Measurements from ENCODE around the gene NCK2. TPM values are rescaled to one million over a fixed set of nuclear protein-coding genes. Genes with fewer than 3 reads are reported as not detected.
A peak's percentile ranks its signal among the peaks of the same experiment; 100 is the strongest.

NCK2 gene
- total RNA-seq, 1 experiment from 2014 or later = 49.2 TPM

- Histone ChIP-seq H4K91ac (ENCODE audit: insufficient read length, low read depth, low read length) (no peak overlapping the region), H3K23me2 (ENCODE audit: insufficient read length, low read depth, low read length, poor library complexity, severe bottlenecking) (no peaks in the 10 kb centered on the region), H2BK15ac (ENCODE audit: low read depth, low read length) (no peak overlapping the region), H2AFZ (ENCODE audit: low read length) (no peak overlapping the region), H3K23ac (ENCODE audit: insufficient read length, low read depth, low read length) (no peak overlapping the region), H2BK12ac (ENCODE audit: insufficient read length, low read depth, low read length) (no peak overlapping the region), H4K8ac (replicated peaks; ENCODE audit: insufficient read length, low read depth, low read length) (no peak overlapping the region), H4K5ac (ENCODE audit: insufficient read length, low read depth, low read length) (no peak overlapping the region), H3K9me3 (ENCODE audit: control insufficient read depth, low read depth, low read length) (no peaks in the 10 kb centered on the region), H4K20me1 (ENCODE audit: control insufficient read depth, insufficient read depth, insufficient read length) (no peaks in the 10 kb centered on the region), H3K14ac (ENCODE audit: insufficient read depth, low read length) (no peak overlapping the region), H3K4ac (ENCODE audit: low read depth, low read length) (no peak overlapping the region), H3K56ac (ENCODE audit: insufficient read length, low read depth, low read length) (no peak overlapping the region), H3K9ac (ENCODE audit: extremely low read depth, insufficient read length, low read length) (no peak overlapping the region), H3K4me1 (ENCODE audit: insufficient read depth, low read length) (no peaks in the 10 kb centered on the region), H2BK5ac (ENCODE audit: insufficient read length, low read length) (no peak overlapping the region), H3K18ac (ENCODE audit: insufficient read length, low read depth, low read length) (no peak overlapping the region), H3K79me2 (ENCODE audit: insufficient read depth, low read length) (peaks cover 6% of the 10 kb centered on the region; the same call in 1 of the 2 replicates), H2BK20ac (ENCODE audit: low read depth, low read length, poor library complexity, severe bottlenecking) (no peak overlapping the region), H3K27ac (ENCODE audit: insufficient read length, low read depth, low read length) (no peak overlapping the region), H3K79me1 (ENCODE audit: insufficient read depth, low read depth, low read length, poor library complexity, severe bottlenecking) (no peaks in the 10 kb centered on the region), H3T11ph (ENCODE audit: low read length) (no peak overlapping the region), H2BK120ac (ENCODE audit: low read depth, low read length, poor library complexity, severe bottlenecking) (no peak overlapping the region), H3K4me2 (ENCODE audit: insufficient read depth, insufficient read length, low read length) (no peak overlapping the region), H2AK5ac (ENCODE audit: insufficient read length, low read length) (no peak overlapping the region), H3K27me3 (ENCODE audit: insufficient read depth, low read length) (no peaks in the 10 kb centered on the region)
- no CpG with 5 or more reads among the region's 10 CpGs for WGBS (ENCODE audit: extremely low coverage, insufficient read length, low lambda C conversion rate)
- peak overlapping the region in 2 of 3 experiments; percentile 2 to 80; a peak in 3 of 7 replicates for H3K27ac Mint-ChIP-seq
- H3K36me3 Mint-ChIP-seq (ENCODE audit: insufficient read depth in 1 of 3, low read depth in 3 of 3) = peaks cover 0 to 24% (median 9%) of the 10 kb centered on the region in 3 experiments; a peak in 5 of 7 replicates
- H3K27me3 Mint-ChIP-seq (ENCODE audit: low read depth) = no peaks in the 10 kb centered on the region
- H3K4me3 Mint-ChIP-seq = no peak overlapping the region
- H3K4me1 Mint-ChIP-seq = peaks cover 23 to 30% of the 10 kb centered on the region in 2 experiments
- DNase-seq = no peak
- H3K9me3 Mint-ChIP-seq = no peaks in the 10 kb centered on the region
- no peak for TF ChIP-seq CTCF (conservative IDR thresholded peaks at IDR 0.05)
Measured at GRCh38 chr2:105882341-105882740, 137.6 kb downstream of the NCK2 start.
